ENCODE data around the gene B3GAT3.
"Not testable (repeated sequence)": the region's sequence is repeated elsewhere in the genome, so short reads cannot be mapped to it uniquely, and the experiment has no call there.

B3GAT3 gene

GRCh38 chr11:62575156-62575555 is 46.6 kb downstream of the B3GAT3 start:
- no peak for DNase-seq

GRCh38 chr11:62574363-62575071 is 47.3 kb downstream of the B3GAT3 start:
- peak; percentile 2 for DNase-seq

GRCh38 chr11:62573592-62574362 is 48.0 kb downstream of the B3GAT3 start, which contains the start of gene EEF1G:
TSS of gene EEF1G (minus strand) at chr11:62573891. CDS start at chr11:62573842, 49 bp downstream.
- DNase-seq: peak; percentile 99

DNA sequence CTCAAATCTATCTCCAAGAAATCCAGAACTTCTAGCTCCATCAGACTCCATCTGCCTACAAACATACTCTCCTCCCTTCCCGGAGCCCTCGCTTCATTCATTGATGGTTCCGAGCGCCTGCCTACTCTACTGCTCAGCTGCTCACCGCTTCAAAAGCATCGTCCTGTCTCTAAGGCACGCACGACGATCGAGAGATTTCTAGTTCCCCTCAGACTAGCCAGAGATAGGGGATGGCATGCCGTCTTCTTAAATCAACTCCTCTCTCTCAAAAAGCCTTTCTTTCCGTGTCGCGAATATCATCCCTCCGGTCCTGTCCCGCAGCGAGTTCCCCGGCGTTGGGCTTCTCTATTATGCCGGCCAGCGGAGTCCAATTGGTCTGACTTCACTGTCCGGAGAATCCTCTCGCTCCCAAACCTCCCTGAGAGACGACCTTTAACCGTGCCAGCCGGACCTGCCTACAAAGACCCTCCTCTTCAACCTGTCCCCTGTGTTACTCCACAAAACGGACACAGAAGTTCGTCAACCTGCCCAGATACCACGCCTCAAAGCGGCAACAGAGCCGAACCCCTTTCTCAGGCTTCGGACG is 48.7 kb downstream of the B3GAT3 start:
- peak; percentile 17 for DNase-seq

- DNase-seq: no peak
Measured at GRCh38 chr11:62572431-62572830, 49.4 kb downstream of the B3GAT3 start.

DNA sequence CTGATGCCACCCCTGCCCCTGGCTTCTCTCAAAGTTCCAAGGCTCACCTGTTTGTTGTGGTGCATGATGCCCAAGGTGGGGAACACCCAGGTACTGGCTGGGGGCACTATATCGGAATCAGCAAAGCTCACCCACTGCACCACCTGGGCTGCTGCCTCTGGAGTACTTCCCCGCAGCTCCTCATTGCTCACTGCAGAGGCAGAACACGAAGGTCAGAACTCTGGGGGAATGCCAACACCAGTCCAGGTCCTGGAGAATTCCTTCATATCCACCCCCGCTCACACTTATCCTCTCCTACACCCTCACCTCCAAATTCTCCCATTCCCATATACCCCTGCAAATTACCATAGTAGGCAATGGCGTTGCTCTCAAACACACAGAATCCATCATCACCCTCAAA is 50.3 kb downstream of the B3GAT3 start:
- not testable (repeated sequence) for DNase-seq

DNA sequence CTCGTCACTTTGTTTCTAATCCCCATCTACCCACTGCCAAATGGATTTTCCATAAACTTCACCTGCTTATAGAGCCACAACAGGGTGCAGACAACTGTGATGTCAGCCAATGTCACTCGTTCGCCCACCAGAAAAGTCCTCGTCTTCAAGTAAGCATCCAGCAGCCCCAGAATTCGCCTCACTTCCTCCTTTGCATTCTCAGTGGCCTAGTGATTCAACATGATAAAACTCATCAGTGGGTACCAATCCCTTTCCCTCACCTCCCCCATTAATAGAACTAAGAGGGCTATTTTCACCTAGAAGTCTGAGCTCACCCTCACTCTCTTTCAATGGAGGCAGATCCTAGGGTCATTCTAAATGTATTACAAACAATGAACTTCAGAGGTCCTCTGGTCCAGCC is 50.9 kb downstream of the B3GAT3 start:
- DNase-seq: not testable (repeated sequence)

GRCh38 chr11:62569611-62570010 is 52.2 kb downstream of the B3GAT3 start:
- no peak for DNase-seq

- DNase-seq: peak; percentile 1
Measured at GRCh38 chr11:62567018-62567633, 54.7 kb downstream of the B3GAT3 start.

GRCh38 chr11:62566247-62566646 is 55.5 kb downstream of the B3GAT3 start:
- DNase-seq: no peak
